H1 (cell line): ENCODE measurements around the gene CAMTA1. TPM values are rescaled to one million over a fixed set of nuclear protein-coding genes. Genes with fewer than 3 reads are reported as not detected.

ENCODE experiments used
- CTCF ChIA-PET: fragments of 300-600 bp; sonication (Branson Sonifier 250); formaldehyde crosslinking; loops from one replicate; lab custom pipeline; 2021; ENCODE audit not compliant: partially characterized antibody; lab: Charles Lee
- POLR2A ChIA-PET: fragments of 300-600 bp; sonication (Branson Sonifier 250); formaldehyde crosslinking; loops from one replicate; lab custom pipeline; 2021; ENCODE audit warnings: inconsistent platforms; ENCODE audit not compliant: partially characterized antibody; lab: Charles Lee
- DNase-seq, 2 experiments: peaks; one replicate each; pipeline versions ENCODE4 v3.0.0 to v3.0.0-alpha.2; 2010 to 2022; ENCODE audit warnings: low spot score in 2 of 2, low read depth in 1 of 2, mixed read lengths in 1 of 2
- FAIRE-seq: peaks from 2 replicates; lab custom pipeline; 2011; peaks lifted over from hg19 to GRCh38; lab: Jason Lieb, UNC
- H2AFZ ChIP-seq: 2 replicates; pipeline ENCODE4 v1.8.1; 2012; ENCODE audit warnings: low read length, inconsistent platforms
- H2AK5ac ChIP-seq: 2 replicates; pipeline ENCODE4 v1.6.1; 2013; ENCODE audit warnings: low read depth, low read length
- H2BK120ac ChIP-seq: replicated peaks from 2 replicates; pipeline ENCODE3; 2013; ENCODE audit warnings: low read depth, low read length, inconsistent platforms
- H2BK12ac ChIP-seq: 2 replicates; pipeline ENCODE4 v1.6.1; 2013; ENCODE audit warnings: low read depth, low read length
- H2BK15ac ChIP-seq: 2 replicates; pipeline ENCODE4 v1.6.1; 2013; ENCODE audit warnings: low read length
- H2BK20ac ChIP-seq: 2 replicates; pipeline ENCODE4 v1.6.1; 2013; ENCODE audit warnings: low read length
- H2BK5ac ChIP-seq: 2 replicates; pipeline ENCODE4 v1.6.1; 2013; ENCODE audit warnings: low read depth, low read length
- H3K14ac ChIP-seq: 2 replicates; pipeline ENCODE4 v1.6.1; 2013; ENCODE audit warnings: inconsistent platforms; ENCODE audit not compliant: insufficient read length
- H3K18ac ChIP-seq: 2 replicates; pipeline ENCODE4 v1.6.1; 2013; ENCODE audit warnings: low read length; ENCODE audit errors: extremely low read depth
- H3K23ac ChIP-seq: 2 replicates; pipeline ENCODE4 v1.6.1; 2013; ENCODE audit warnings: inconsistent platforms; ENCODE audit not compliant: insufficient read length
- H3K23me2 ChIP-seq: 2 replicates; pipeline ENCODE4 v1.6.1; 2013; ENCODE audit warnings: low read depth, low read length
- H3K27ac ChIP-seq: 2 replicates; pipeline ENCODE4 v1.6.1; 2011; ENCODE audit warnings: low read depth, low read length, inconsistent platforms
- H3K27me3 ChIP-seq, 4 experiments: replicated peaks in 1 of 4; 1 replicate in 1 of 4; 2 replicates in 3 of 4; pipeline versions ENCODE4 v1.6.1 to v1.8.1; 2011 to 2013; ENCODE audit warnings: low read length in 3 of 4, mild to moderate bottlenecking in 3 of 4, inconsistent platforms in 2 of 4, mixed read lengths in 2 of 4, moderate library complexity in 1 of 4; ENCODE audit not compliant: control insufficient read depth in 3 of 4, insufficient read depth in 3 of 4; ENCODE audit errors: extremely low read depth in 1 of 4
- H3K36me3 ChIP-seq, 4 experiments: 2 replicates each; pipeline versions ENCODE4 v1.6.1 to v1.8.1; 2011 to 2013; ENCODE audit warnings: mild to moderate bottlenecking in 4 of 4, low read length in 3 of 4, moderate library complexity in 2 of 4, control low read depth in 1 of 4, inconsistent platforms in 1 of 4; ENCODE audit not compliant: insufficient read depth in 4 of 4, control insufficient read depth in 2 of 4
- H3K4ac ChIP-seq: replicated peaks from 2 replicates; pipeline ENCODE3; 2013; ENCODE audit warnings: low read length, low read depth, mixed read lengths, inconsistent platforms; ENCODE audit not compliant: insufficient read length
- H3K4me1 ChIP-seq, 4 experiments: replicated peaks in 1 of 4; 1 replicate in 1 of 4; 2 replicates in 3 of 4; pipeline versions ENCODE4 v1.6.1 to v1.8.1; 2011 to 2013; ENCODE audit warnings: low read length in 3 of 4, inconsistent platforms in 2 of 4, mixed read lengths in 1 of 4; ENCODE audit not compliant: insufficient read depth in 4 of 4, control insufficient read depth in 3 of 4
- H3K4me2 ChIP-seq, 2 experiments: 2 replicates each; pipeline versions ENCODE4 v1.6.1 to v1.8.1; 2011 to 2013; ENCODE audit warnings: low read depth in 2 of 2, low read length in 2 of 2, control low read depth in 1 of 2, inconsistent platforms in 1 of 2, mild to moderate bottlenecking in 1 of 2; ENCODE audit not compliant: insufficient read depth in 1 of 2
- H3K4me3 ChIP-seq, 4 experiments: fragments of 200-600, 300-600 bp in 1 of 4; sonication (generic), shearing (Covaris generic), sonication (Bioruptor Twin) in 1 of 4; 2 replicates each; pipeline versions ENCODE4 v1.5.1 to v1.8.1; 2011 to 2016; ENCODE audit warnings: low read length in 4 of 4, low read depth in 3 of 4, control low read depth in 2 of 4, inconsistent platforms in 2 of 4, mild to moderate bottlenecking in 2 of 4, mixed read lengths in 1 of 4, moderate library complexity in 1 of 4; ENCODE audit not compliant: insufficient read depth in 2 of 4; ENCODE audit errors: extremely low read depth in 1 of 4
- H3K56ac ChIP-seq: replicated peaks from 2 replicates; pipeline ENCODE3; 2013; ENCODE audit warnings: low read depth, mild to moderate bottlenecking, mixed read lengths, low read length, inconsistent platforms; ENCODE audit not compliant: insufficient read length
- H3K79me1 ChIP-seq: 2 replicates; pipeline ENCODE4 v1.6.1; 2013; ENCODE audit warnings: low read depth, low read length, control low read depth
- H3K79me2 ChIP-seq, 2 experiments: 2 replicates each; pipeline versions ENCODE4 v1.6.1 to v1.8.1; 2012 to 2013; ENCODE audit warnings: low read length in 2 of 2, mild to moderate bottlenecking in 2 of 2, inconsistent platforms in 1 of 2; ENCODE audit not compliant: insufficient read depth in 2 of 2, control insufficient read depth in 1 of 2
- H3K9ac ChIP-seq, 4 experiments: replicated peaks in 1 of 4; 1 replicate in 1 of 4; 2 replicates in 3 of 4; pipeline versions ENCODE4 v1.6.1 to v1.8.1; 2011 to 2013; ENCODE audit warnings: low read depth in 3 of 4, low read length in 3 of 4, control low read depth in 2 of 4, mild to moderate bottlenecking in 2 of 4, moderate library complexity in 2 of 4, inconsistent platforms in 1 of 4; ENCODE audit errors: extremely low read depth in 1 of 4
- H3K9me3 ChIP-seq, 2 experiments: 2 replicates each; pipeline versions ENCODE4 v1.6.1 to v1.8.1; 2012 to 2013; ENCODE audit warnings: mild to moderate bottlenecking in 2 of 2, moderate library complexity in 2 of 2, control low read depth in 1 of 2, inconsistent platforms in 1 of 2, low read depth in 1 of 2, low read length in 1 of 2, mixed read lengths in 1 of 2; ENCODE audit not compliant: insufficient read depth in 2 of 2
- H4K20me1 ChIP-seq, 2 experiments: replicated peaks in 1 of 2; 2 replicates each; pipeline versions ENCODE3 to v1.8.1; 2011 to 2013; ENCODE audit warnings: inconsistent platforms in 2 of 2, low read length in 2 of 2, mild to moderate bottlenecking in 1 of 2; ENCODE audit not compliant: insufficient read depth in 2 of 2, control insufficient read depth in 1 of 2
- H4K5ac ChIP-seq: 2 replicates; pipeline ENCODE4 v1.6.1; 2013; ENCODE audit warnings: low read length, low read depth, mixed read lengths, inconsistent platforms; ENCODE audit not compliant: insufficient read length
- H4K8ac ChIP-seq: 2 replicates; pipeline ENCODE4 v1.8.0; 2013; ENCODE audit warnings: mild to moderate bottlenecking, moderate library complexity, low read length, inconsistent platforms; ENCODE audit not compliant: insufficient read depth; ENCODE audit errors: extremely low read depth
- H4K91ac ChIP-seq: replicated peaks from 2 replicates; pipeline ENCODE3; 2013; ENCODE audit warnings: low read length, mixed read lengths, inconsistent platforms; ENCODE audit not compliant: insufficient read length
- ATF3 ChIP-seq: IDR thresholded peaks from 2 replicates; pipeline ENCODE4 v1.6.1; 2011; ENCODE audit warnings: low read depth, mild to moderate bottlenecking, low read length; ENCODE audit not compliant: insufficient read depth
- CBX5 ChIP-seq: fragments of 300-800, 300-1000 bp; sonication (generic); IDR thresholded peaks from 2 replicates; pipeline ENCODE4 v1.7.1; 2016; ENCODE audit warnings: antibody characterized with exemption, low read length, low read depth
- CEBPB ChIP-seq: IDR thresholded peaks from 2 replicates; pipeline ENCODE4 v1.6.1; 2012; ENCODE audit warnings: low read depth, low read length
- CHD1 ChIP-seq: IDR thresholded peaks from 2 replicates; pipeline ENCODE4 v1.6.1; 2012; ENCODE audit warnings: low read depth, low read length, improper control_type of control experiment
- CREB1 ChIP-seq: IDR thresholded peaks from 2 replicates; pipeline ENCODE4 v1.6.1; 2012; ENCODE audit warnings: inconsistent platforms
- E2F6 ChIP-seq: IDR thresholded peaks from 2 replicates; pipeline ENCODE4 v1.6.1; 2012; ENCODE audit warnings: inconsistent platforms
- JUN ChIP-seq: IDR thresholded peaks from 2 replicates; pipeline ENCODE4 v1.6.1; 2011; ENCODE audit warnings: low read depth, mild to moderate bottlenecking, improper control_type of control experiment, low read length
- MAFK ChIP-seq: IDR thresholded peaks from 2 replicates; pipeline ENCODE4 v1.6.1; 2012; ENCODE audit warnings: low read depth, mild to moderate bottlenecking, improper control_type of control experiment, low read length
- POLR2A ChIP-seq, 2 experiments: IDR thresholded peaks; 1 replicate in 1 of 2; 2 replicates in 1 of 2; pipeline ENCODE4 v1.6.1; 2011; ENCODE audit warnings: low read depth in 2 of 2, low read length in 2 of 2, mild to moderate bottlenecking in 2 of 2; ENCODE audit errors: control extremely low read depth in 1 of 2
- RBBP5 ChIP-seq: IDR thresholded peaks from 2 replicates; pipeline ENCODE4 v1.7.1; 2012; ENCODE audit warnings: low read depth, mild to moderate bottlenecking, inconsistent platforms, low read length, moderate library complexity, borderline replicate concordance
- TEAD4 ChIP-seq: IDR thresholded peaks from 2 replicates; pipeline ENCODE4 v1.6.1; 2012; ENCODE audit warnings: low read depth, low read length, inconsistent platforms, mixed read lengths
- whole genome bisulfite sequencing, 2 experiments: shearing (Covaris generic) in 1 of 2; methylation state at CpG; one replicate each; pipeline versions ENCODE4 v1.1.6 to v1.1.7; 2013 to 2015; ENCODE audit warnings: low lambda C conversion rate in 2 of 2, mixed read lengths in 2 of 2, inconsistent platforms in 1 of 2, low coverage in 1 of 2, missing lambda C conversion rate in 1 of 2; ENCODE audit not compliant: insufficient replicate concordance in 2 of 2, insufficient coverage in 1 of 2, insufficient read length in 1 of 2; ENCODE audit errors: extremely low coverage in 1 of 2, missing lambda C conversion rate in 1 of 2; 5-methylcytosine and 5-hydroxymethylcytosine counted together
- polyA plus RNA-seq, 7 experiments: library from polyadenylated mRNA; depleted of rRNA in 3 of 7; stranded (reverse) in 5 of 7; unstranded in 2 of 7; fragments of >200 nt in 5 of 7; fragments of 200-250 nt in 2 of 7; gene quantifications; 1 replicate in 5 of 7; 2 replicates in 1 of 7; 4 replicates in 1 of 7; pipeline versions ENCODE4 v1.2.1 to v1.2.3, GENCODE V29; 2011 to 2013; ENCODE audit warnings: missing spikeins in 2 of 7, mixed read lengths in 2 of 7
- total RNA-seq: library from RNA; stranded (reverse); fragmentation: NEBNext Ultra II Directional; extraction: Animal tissue kit (Norgen Biotek cat#: 25700); gene quantifications from 2 replicates; pipeline ENCODE4 v1.2.1, GENCODE V29; 2021

The CAMTA1 gene
- total and polyA plus RNA-seq, 2 of the 8 experiments (the other 6 are each of a cell fraction or from before 2014, with no cell fraction given): 65.0 to 119 TPM

GRCh38 chr1:6911021-6911941, 126.0 kb downstream of the CAMTA1 start:
- DNase-seq: no peak
- Histone ChIP-seq H3K9ac (no peak overlapping the region), H3K27ac (no peak overlapping the region), H2BK12ac (peak overlapping the region; percentile 65), H4K91ac (no peak overlapping the region), H3K27me3 (no peaks in the 10 kb centered on the region; a peak in 1 of 7 replicates), H3K4ac (no peak overlapping the region), H4K8ac (no peak overlapping the region), H2AK5ac (no peak overlapping the region), H3K36me3 (no peaks in the 10 kb centered on the region), H2BK15ac (0 out of 2 replicates have a peak overlapping the region, but pooled peaks have one; percentile 61), H3K23me2 (no peaks in the 10 kb centered on the region), H2BK5ac (no peak overlapping the region), H3K56ac (no peak overlapping the region), H3K79me2 (no peaks in the 10 kb centered on the region), H2BK120ac (no peak overlapping the region), H3K23ac (no peak overlapping the region), H3K4me1 (peaks cover 6 to 21% (median 14%) of the 10 kb centered on the region in 4 experiments), H3K14ac (no peak overlapping the region), H3K18ac (no peak overlapping the region), H2BK20ac (0 out of 2 replicates have a peak overlapping the region, but pooled peaks have one; percentile 86), H3K9me3 (no peaks in the 10 kb centered on the region), H4K5ac (no peak overlapping the region), H2AFZ (no peak overlapping the region), H4K20me1 (no peaks in the 10 kb centered on the region), H3K4me2 (no peak overlapping the region), H3K79me1 (no peaks in the 10 kb centered on the region), H3K4me3 (no peak overlapping the region)
- POLR2A ChIA-PET: interaction anchor here (1.6 to 2.0 kb wide), 3 partner anchors 13 to 126 kb away, joined by 3 to 5 read pairs (median 5); partner anchors contain the start of gene CAMTA1
- CTCF ChIA-PET: interaction anchor here (0.9 to 2.7 kb wide), 8 partner anchors 19 to 313 kb away, joined by 3 to 10 read pairs (median 4); no protein-coding TSS in a partner anchor
- FAIRE-seq: no peak
- 87% methylated on average over 14 of the region's 14 CpGs; no CpG with 5 or more reads in 1 of the 2 experiments for WGBS, 2 experiments
- TF ChIP-seq TEAD4 (no peak), JUN (no peak), ATF3 (no peak), CHD1 (no peak), RBBP5 (no peak), CBX5 (no peak), MAFK (no peak), POLR2A (IDR thresholded peaks at IDR 0.05; ENCODE audit: control extremely low read depth in 1 of 2, low read depth in 2 of 2, low read length in 2 of 2) (no peak), E2F6 (no peak), CREB1 (no peak), CEBPB (no peak)
